Activated T-cell treated with anti-CD3 and anti-CD28 coated beads, Interleukin-2, amount 50 U/mL, for 4 hours (primary cell): ENCODE results near the gene SAC3D1. TPM values are rescaled to one million over a fixed set of nuclear protein-coding genes. Genes with fewer than 3 reads are reported as not detected.
"Not testable (repeated sequence)": the region's sequence is repeated elsewhere in the genome, so short reads cannot be mapped to it uniquely, and the experiment has no call there.

Source experiments
- ATAC-seq, 2 donors: fragments of 200-7000 bp; cut with Tn5 transposase; one replicate each; pipeline ENCODE4 v1.10.0; 2021
- DNase-seq: peaks from one replicate; pipeline ENCODE4 v3.0.0-alpha.2; 2020
- H3K27me3 Mint-ChIP-seq: one replicate; pipeline ENCODE4 v1.8.0; 2021; ENCODE audit warnings: low read depth, mixed read lengths
- H3K36me3 Mint-ChIP-seq: one replicate; pipeline ENCODE4 v1.8.0; 2022; ENCODE audit warnings: mixed read lengths; ENCODE audit not compliant: insufficient read depth
- H3K4me1 Mint-ChIP-seq: one replicate; pipeline ENCODE4 v1.8.0; 2021; ENCODE audit warnings: low read depth, mixed read lengths
- H3K4me3 Mint-ChIP-seq: one replicate; pipeline ENCODE4 v1.8.0; 2021; ENCODE audit warnings: mild to moderate bottlenecking, moderate library complexity, mixed read lengths
- H3K9me3 Mint-ChIP-seq: one replicate; pipeline ENCODE4 v1.8.0; 2021; ENCODE audit warnings: mixed read lengths
- total RNA-seq, 3 donors: library from RNA; stranded (reverse); gene quantifications; one replicate each; pipeline ENCODE4 v1.2.1, GENCODE V29; 2021

Gene SAC3D1
- total RNA-seq, 3 donors from 2014 or later, result 12.5 to 19.1 (median 15.2) TPM

DNA sequence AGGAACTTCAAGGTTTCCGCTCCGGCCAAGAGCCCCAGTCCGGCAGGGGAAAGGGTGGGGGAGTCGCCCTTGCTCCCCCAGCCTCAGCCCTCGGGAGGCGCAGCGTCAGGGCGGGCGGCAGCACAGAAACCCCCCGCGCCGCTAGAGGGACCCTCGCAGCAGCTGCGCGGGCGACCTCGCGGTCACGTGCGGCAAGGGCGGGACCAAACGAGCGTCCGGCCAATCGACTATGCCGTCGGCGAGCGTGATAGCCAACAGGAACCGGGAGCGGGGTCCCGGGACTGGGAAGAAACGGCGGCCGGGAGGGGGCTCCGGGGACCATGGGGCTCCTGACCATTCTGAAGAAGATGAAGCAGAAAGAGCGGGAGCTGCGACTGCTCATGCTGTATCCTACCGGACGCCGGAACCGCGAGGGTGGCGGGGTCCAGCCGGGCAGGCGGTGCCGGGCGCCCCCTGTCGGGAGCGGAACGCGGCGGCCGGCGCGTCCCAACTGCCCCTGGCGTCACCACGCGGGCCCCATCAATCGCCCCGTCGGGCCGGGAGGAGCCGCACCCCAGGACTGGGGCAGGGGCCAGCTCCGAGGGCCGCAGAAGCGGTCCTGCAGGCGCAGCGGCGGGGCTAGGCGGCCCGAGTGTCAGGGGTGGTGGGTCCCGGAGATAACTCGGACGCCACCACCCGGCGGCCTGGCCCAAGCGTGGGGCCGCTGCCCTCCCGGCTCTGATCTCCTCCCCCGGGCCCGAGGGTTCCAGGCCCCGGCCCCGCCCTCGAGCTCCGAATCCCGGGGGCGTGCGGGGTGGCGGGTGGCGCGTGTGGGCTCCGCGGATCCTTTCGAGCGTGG is 26.9 kb upstream of the SAC3D1 start, which contains the start of gene ARL2:
ARL2 (plus strand) TSS at position 273 of the 838 bp plus-strand sequence; CDS start at position 321, 48 bp downstream.
- Mint-ChIP-seq H3K36me3 (peaks cover 5% of the 10 kb centered on the region), H3K4me1 (peaks cover 22% of the 10 kb centered on the region), H3K27me3 (no peaks in the 10 kb centered on the region), H3K9me3 (no peaks in the 10 kb centered on the region), H3K4me3 (peak within 1 kb of the TSS; percentile 90)
- ATAC-seq (peak; percentile 86 to 88), DNase-seq (peak; percentile 80)

DNA sequence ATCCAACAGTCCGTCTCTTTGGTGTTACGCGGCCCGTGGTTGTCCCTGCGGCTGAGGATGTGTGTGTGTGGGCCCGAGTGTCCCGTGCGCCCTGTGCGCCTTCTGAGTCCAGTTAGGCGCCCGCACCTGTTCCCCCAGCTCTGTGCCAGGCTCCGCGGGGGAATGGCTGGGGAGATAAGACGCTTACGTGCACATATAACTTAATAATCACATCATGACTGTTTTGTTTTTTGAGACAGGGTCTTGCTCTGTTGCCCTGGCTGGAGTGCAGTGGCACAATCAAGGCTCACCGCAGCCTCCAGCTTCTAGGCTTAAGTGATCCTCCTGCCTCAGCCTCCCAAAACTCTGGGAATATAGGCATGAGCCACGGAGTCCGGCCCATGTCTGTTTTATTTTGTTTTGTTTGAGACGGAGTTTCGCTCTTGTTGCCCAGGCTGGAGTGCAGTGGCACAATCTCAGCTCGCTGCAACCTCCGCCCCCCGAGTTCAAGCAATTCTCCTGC is 26.2 kb upstream of the SAC3D1 start:
- no peak for DNase-seq
- peaks cover 22% of the 10 kb centered on the region for H3K4me1 Mint-ChIP-seq

GRCh38 chr11:65016705-65017104 is 24.3 kb upstream of the SAC3D1 start:
- H3K9me3 Mint-ChIP-seq, result no peaks in the 10 kb centered on the region
- peaks cover 22% of the 10 kb centered on the region for H3K4me1 Mint-ChIP-seq
- ATAC-seq, result no peak
- DNase-seq, result no peak
- H3K27me3 Mint-ChIP-seq, result no peaks in the 10 kb centered on the region
- peaks cover 5% of the 10 kb centered on the region for H3K36me3 Mint-ChIP-seq
- no peak overlapping the region for H3K4me3 Mint-ChIP-seq

More for the DNA sequence above, 26.2 kb upstream of the SAC3D1 start:
- peak in 1 of 2 donors; percentile 4 for ATAC-seq
- no peaks in the 10 kb centered on the region for H3K9me3 Mint-ChIP-seq
- H3K36me3 Mint-ChIP-seq, result peaks cover 5% of the 10 kb centered on the region
- H3K27me3 Mint-ChIP-seq, result no peaks in the 10 kb centered on the region
- peak overlapping the region; percentile 90 for H3K4me3 Mint-ChIP-seq

DNA sequence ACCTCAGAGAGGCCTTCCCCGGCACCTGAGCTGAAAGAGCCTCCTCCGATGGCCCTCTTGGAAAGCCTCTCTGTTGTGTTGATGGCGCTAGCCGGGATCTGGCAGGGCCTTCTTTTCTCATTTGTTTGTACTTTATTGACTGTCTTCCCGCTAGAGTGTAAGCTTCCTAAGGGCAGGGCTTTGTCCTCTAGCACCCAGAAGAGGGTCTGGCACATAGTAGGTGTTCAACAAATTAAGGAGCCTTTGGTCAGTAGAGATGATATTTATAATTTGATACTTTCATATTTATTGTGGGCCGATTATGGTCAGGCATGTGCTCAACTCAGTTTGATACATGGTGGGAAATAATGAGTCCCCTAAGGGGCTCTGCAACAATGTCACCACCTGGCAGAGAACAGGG is 23.1 kb upstream of the SAC3D1 start:
- no peaks in the 10 kb centered on the region for H3K9me3 Mint-ChIP-seq
- H3K4me1 Mint-ChIP-seq, result peaks cover 22% of the 10 kb centered on the region
- H3K27me3 Mint-ChIP-seq, result no peaks in the 10 kb centered on the region
- no peak for ATAC-seq
- H3K36me3 Mint-ChIP-seq, result peaks cover 5% of the 10 kb centered on the region
- no peak for DNase-seq
- H3K4me3 Mint-ChIP-seq, result no peak overlapping the region

DNA sequence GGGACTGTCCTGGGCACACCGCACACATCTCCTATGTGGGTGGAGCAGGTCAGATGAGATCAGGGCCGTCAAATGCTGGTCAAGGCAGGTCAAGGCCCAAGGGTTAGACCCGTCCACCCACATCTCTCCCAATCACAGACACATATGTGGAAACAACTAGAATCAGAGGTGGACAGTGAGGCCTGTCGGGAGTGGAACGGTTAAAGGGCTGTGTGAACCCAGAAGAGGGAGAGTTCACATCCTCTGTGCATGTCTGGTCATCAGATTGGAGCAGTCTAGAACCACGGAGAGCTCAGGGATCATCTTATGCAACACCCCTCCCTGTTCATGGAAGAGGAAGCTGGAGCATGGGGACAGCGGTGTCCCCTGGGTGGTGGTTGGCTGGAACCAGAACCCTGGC is 21.2 kb upstream of the SAC3D1 start:
- Mint-ChIP-seq H3K4me3 (no peak overlapping the region), H3K36me3 (peaks cover 5% of the 10 kb centered on the region), H3K4me1 (peaks cover 15% of the 10 kb centered on the region), H3K9me3 (no peaks in the 10 kb centered on the region), H3K27me3 (no peaks in the 10 kb centered on the region)
- DNase-seq, result no peak
- ATAC-seq, result no peak

DNA sequence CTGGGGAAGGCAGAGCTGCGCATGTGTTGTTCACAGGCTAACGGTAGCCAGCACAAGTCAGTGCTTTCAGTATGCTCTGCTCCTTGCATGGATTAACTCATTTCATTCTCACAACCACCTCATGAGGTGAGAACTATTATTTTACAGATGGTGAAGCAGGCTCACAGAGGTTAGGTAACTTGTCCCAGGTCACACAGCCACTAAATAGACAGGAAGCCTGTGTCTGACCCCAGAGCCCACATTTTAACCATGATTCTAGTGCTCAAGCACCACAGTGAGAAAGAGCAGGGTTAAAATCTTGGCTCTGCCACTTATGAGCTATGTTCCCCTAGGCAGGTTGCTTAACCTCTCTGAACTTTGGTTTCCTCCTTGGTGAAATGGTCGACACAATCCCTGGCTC is 20.0 kb upstream of the SAC3D1 start:
- DNase-seq (no peak), ATAC-seq (no peak)
- Mint-ChIP-seq H3K9me3 (no peaks in the 10 kb centered on the region), H3K4me1 (peaks cover 8% of the 10 kb centered on the region), H3K27me3 (no peaks in the 10 kb centered on the region), H3K4me3 (no peak overlapping the region), H3K36me3 (peaks cover 5% of the 10 kb centered on the region)

DNA sequence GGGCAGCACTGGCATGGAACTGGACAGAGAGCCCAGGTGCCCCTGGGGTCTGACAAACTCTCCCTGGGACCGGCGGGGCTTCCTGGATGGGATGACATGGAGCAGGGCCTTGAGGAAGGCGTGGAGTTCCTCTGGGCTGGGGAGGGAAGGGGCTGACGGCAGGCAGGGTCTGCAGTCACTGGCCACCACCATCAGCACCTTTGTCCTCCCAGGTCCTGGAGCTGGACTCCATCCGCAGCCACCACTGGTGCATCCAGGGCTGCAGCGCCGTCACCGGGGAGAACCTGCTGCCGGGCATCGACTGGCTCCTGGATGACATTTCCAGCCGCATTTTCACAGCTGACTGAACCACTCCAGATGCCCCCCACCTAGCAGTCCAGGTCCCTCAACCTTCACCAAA is 19.5 kb upstream of the SAC3D1 start:
- DNase-seq (no peak), ATAC-seq (no peak)
- H3K4me1 Mint-ChIP-seq, result peaks cover 5% of the 10 kb centered on the region
- H3K4me3 Mint-ChIP-seq, result no peak overlapping the region
- H3K36me3 Mint-ChIP-seq, result peaks cover 5% of the 10 kb centered on the region
- H3K9me3 Mint-ChIP-seq, result no peaks in the 10 kb centered on the region
- H3K27me3 Mint-ChIP-seq, result no peaks in the 10 kb centered on the region

- H3K4me1 Mint-ChIP-seq, result peaks cover 13% of the 10 kb centered on the region
- H3K36me3 Mint-ChIP-seq, H3K27me3 Mint-ChIP-seq: not testable (repeated sequence)
Observed at GRCh38 chr11:65023502-65023901, 17.5 kb upstream of the SAC3D1 start.

GRCh38 chr11:65026810-65027209 is 14.2 kb upstream of the SAC3D1 start:
- no peak for DNase-seq
- Mint-ChIP-seq H3K9me3 (no peaks in the 10 kb centered on the region), H3K27me3 (no peaks in the 10 kb centered on the region), H3K4me3 (peak overlapping the region; percentile 82), H3K4me1 (peaks cover 13% of the 10 kb centered on the region), H3K36me3 (no peaks in the 10 kb centered on the region)
- ATAC-seq, result no peak

More at GRCh38 chr11:65023502-65023901, 17.5 kb upstream of the SAC3D1 start:
- DNase-seq, H3K9me3 Mint-ChIP-seq, ATAC-seq, H3K4me3 Mint-ChIP-seq: not testable (repeated sequence)

DNA sequence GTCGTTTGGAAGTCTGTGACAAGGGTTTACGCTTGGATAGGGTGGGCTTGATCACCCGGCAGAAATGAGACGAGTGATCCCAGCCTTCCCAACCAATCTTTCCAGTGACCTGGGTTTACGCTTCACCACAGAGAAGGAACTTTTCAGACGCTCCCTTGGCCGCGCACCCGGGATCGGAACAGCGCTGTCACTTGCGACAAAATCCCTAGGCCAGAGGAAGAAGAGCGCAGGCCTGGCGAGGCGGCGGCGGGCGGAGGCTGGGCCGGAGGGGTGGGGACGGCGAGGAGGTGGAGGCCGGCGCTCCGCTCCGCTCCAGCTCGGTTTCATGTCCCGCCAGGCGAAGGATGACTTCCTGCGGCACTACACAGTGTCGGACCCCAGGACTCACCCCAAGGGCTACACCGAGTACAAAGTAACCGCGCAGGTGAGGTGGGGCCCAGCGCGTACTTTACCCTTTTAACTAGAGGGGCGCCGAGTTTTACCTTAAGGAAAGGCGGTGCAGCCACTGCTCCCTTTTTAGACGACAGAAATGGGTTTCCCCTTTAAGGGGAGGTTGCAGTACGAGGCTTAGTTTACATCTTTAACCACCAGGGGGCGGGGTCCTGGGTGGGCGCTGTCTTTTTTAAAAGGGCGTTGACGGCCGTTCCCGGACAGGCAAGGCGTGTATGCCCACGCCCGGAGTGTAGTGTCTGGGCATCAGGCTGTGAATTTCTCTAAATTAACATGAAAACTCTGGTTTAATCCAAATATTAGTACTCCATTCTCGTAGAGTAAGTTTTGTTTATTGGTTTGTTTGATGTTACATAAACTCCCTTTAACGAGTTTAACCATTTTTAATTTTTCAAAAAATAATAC is 13.6 kb upstream of the SAC3D1 start, which contains the start of gene SNX15:
SNX15 (plus strand) TSS at position 227 of the 855 bp plus-strand sequence; CDS start at position 326, 99 bp downstream.
- no peaks in the 10 kb centered on the region for H3K27me3 Mint-ChIP-seq
- no peaks in the 10 kb centered on the region for H3K36me3 Mint-ChIP-seq
- DNase-seq, result peak; percentile 83
- H3K9me3 Mint-ChIP-seq, result no peaks in the 10 kb centered on the region
- peak within 1 kb of the TSS; percentile 82 for H3K4me3 Mint-ChIP-seq
- peak; percentile 92 to 94 for ATAC-seq
- peaks cover 13% of the 10 kb centered on the region for H3K4me1 Mint-ChIP-seq

DNA sequence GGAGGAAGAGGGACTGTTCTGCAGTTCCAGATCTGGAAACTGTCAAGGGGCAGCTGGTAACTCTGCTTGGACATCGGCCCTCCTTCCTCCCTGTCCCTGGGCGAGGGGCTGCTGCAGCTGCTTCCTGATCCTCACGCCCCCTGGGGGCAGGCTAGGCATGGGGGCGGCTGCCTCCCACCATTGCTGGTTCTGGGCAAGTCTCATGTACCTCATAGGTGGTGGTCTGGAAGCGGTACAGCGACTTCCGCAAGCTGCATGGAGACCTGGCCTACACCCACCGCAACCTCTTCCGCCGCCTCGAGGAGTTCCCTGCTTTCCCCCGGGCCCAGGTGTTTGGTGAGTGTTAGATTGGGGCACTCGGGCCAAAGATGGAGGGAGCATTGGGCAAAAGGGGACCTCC is 8.8 kb upstream of the SAC3D1 start:
- Mint-ChIP-seq H3K4me3 (no peak overlapping the region), H3K36me3 (no peaks in the 10 kb centered on the region), H3K9me3 (no peaks in the 10 kb centered on the region), H3K4me1 (peaks cover 9% of the 10 kb centered on the region), H3K27me3 (no peaks in the 10 kb centered on the region)
- no peak for ATAC-seq
- no peak for DNase-seq

DNA sequence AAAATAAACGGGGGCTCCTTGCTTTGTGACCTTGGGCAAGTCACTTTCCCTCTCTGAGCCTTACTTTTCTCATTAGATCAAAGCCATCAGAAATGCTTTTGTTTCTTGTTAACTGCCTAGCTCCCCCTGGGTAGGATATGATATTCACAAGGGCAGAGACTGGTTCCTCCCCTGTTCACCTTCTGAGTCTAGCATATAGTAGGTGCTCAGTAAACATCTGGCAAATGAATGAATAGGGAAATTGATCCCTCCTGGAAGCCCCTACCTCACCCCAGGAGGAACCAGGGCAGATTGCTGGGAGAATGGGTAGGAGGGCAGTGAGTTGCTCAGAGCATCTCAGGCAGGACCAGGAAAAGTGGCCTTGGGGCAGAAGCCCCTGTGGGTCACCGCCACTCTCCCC is 6.6 kb upstream of the SAC3D1 start:
- no peak for ATAC-seq
- Mint-ChIP-seq H3K27me3 (no peaks in the 10 kb centered on the region), H3K36me3 (no peaks in the 10 kb centered on the region), H3K4me1 (no peaks in the 10 kb centered on the region), H3K4me3 (no peak overlapping the region), H3K9me3 (no peaks in the 10 kb centered on the region)
- DNase-seq, result no peak

DNA sequence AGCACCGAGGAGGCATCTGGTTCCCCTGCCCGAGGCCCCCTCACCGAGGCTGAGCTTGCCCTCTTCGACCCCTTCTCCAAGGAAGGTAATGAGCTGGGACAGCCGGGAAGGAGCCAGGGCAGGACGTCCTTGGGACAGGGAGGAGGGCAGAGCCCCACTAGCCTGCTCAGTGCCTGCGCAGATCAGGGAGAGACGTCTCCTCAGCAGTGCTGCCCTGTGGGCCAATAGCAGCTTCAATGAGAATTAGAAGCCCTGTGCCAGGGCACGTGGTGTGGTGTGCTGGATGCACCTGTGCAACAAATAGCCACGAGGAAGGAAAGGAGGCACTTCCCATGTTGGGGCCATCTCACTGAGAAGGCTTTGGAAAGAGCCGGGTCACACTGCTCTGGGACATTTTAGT is 5.4 kb upstream of the SAC3D1 start:
- DNase-seq (no peak), ATAC-seq (no peak)
- Mint-ChIP-seq H3K9me3 (no peaks in the 10 kb centered on the region), H3K4me1 (peaks cover 1% of the 10 kb centered on the region), H3K27me3 (no peaks in the 10 kb centered on the region), H3K36me3 (no peaks in the 10 kb centered on the region), H3K4me3 (no peak overlapping the region)

DNA sequence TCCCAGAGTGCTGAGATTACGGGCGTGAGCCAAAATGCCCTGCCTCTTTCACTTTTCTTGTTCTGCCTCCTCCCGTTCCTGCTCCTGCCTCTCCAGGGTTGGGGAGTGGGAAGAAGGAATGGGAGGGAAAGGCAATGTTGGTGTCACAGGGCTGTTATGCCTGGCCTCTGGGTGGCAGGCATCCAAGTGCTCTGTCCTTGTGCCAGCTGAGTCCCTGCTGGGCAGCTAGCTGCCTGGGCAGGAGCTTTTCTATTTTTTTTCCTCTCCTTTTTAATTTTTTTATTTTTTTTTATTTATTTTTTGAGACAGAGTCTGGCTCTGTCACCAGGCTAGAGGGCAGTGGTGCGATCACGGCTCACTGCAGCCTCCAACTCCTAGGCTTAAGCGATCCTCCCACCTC is 4.1 kb upstream of the SAC3D1 start:
- ATAC-seq (no peak), DNase-seq (no peak)
- no peaks in the 10 kb centered on the region for H3K36me3 Mint-ChIP-seq
- H3K27me3 Mint-ChIP-seq, result no peaks in the 10 kb centered on the region
- H3K4me1 Mint-ChIP-seq, result peaks cover 4% of the 10 kb centered on the region
- H3K4me3 Mint-ChIP-seq, result no peak overlapping the region
- H3K9me3 Mint-ChIP-seq, result no peaks in the 10 kb centered on the region
